Renal cortex interstitium (tissue), 11 donors: Measurements from ENCODE around the gene ZBTB20. TPM values are rescaled to one million over a fixed set of nuclear protein-coding genes. Genes with fewer than 3 reads are reported as not detected.

Experiments used
- DNase-seq, 11 donors: peaks; one replicate each; pipeline ENCODE4 v3.0.0-alpha.2; 2013; ENCODE audit warnings: low read depth in 9 of 11, low spot score in 4 of 11; ENCODE audit errors: extremely low read depth in 1 of 11
- polyA plus RNA-seq, 3 donors: library from polyadenylated mRNA; unstranded; fragments of 120-200 nt; gene quantifications; one replicate each; pipeline ENCODE4 v1.2.1, GENCODE V29; 2013; ENCODE audit not compliant: insufficient read length in 3 of 3

Gene ZBTB20
- polyA plus RNA-seq, 3 donors, result 5.5 to 6.9 (median 6.6) TPM

DNA sequence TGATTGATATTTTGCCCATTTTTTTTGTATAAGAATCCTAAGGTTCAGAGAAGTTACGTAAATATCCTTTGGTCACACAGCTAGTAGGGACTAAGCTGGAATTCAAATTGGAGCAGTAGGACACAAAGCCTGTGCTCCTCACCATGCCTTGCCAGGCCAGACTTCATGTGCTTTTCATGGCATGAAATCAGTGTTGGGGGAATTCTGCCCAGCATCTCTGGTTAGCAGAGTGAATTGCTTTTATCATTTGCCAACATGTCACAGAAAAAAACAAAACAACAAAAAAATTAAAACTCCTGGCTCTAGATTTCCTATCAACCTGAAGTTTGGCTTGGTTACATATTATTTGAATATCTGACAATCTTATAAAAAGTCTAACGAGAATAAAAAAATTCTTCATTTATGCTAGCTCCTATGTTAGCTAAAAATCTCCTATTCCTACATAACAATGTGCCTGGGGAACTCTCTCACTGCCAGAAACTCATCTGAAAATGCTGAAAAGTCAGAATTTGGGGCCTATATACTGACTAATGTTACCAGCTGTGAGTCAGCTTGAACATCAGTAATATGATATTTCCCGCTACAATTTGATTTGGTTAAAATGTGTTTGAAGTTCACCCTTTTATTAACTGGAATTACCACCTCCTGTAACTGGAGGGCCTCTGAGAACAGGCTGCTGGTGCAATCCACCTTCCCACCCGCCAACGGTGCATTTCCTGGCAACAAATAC lies 711.5 kb downstream of the ZBTB20 start:
- DNase-seq, result no peak

DNA sequence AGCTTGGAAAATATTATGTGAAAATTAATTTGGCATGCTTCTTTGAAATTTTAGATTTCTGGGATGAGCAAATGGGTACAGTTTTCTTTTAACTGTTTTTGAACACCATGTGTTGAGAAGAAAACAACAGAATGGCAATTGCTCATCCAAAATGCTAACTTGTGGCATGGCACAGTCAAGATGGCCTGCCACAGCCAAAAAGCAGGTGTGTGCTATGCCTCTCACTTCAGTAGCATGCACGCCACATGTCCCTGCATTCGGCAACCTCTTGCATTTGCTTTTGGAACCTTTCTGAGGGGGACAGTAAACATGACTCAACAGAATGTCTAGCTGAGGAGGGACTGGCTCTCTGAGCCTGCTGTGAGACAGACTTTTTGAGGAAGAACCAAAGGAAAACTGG lies 714.8 kb downstream of the ZBTB20 start:
- no peak for DNase-seq

DNA sequence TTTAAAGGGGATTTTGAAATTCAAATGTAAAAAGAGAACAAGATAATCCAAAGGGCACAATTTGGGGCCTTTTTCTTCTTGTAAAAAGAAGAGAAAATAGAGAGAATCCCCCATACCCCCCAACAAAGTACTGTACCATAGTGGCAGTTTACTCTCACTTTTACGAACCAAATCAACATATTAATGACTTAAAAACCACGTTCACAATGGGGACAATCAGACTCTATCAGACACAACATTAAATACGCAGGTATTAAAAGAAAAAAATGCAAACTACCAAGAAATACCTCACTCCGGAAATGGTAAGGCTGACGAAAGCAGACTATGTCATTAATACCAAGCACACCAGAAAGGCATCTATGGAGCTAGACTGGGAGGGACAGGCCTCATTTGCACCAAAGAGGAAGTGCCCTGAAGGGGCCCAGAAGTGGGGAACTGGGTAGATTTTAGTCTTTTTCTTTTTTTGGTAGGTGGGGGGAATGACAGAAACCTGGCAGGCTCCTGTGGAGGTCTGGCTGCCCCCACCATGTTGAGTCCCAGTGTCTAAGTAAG lies 719.0 kb downstream of the ZBTB20 start:
- DNase-seq, result no peak

DNA sequence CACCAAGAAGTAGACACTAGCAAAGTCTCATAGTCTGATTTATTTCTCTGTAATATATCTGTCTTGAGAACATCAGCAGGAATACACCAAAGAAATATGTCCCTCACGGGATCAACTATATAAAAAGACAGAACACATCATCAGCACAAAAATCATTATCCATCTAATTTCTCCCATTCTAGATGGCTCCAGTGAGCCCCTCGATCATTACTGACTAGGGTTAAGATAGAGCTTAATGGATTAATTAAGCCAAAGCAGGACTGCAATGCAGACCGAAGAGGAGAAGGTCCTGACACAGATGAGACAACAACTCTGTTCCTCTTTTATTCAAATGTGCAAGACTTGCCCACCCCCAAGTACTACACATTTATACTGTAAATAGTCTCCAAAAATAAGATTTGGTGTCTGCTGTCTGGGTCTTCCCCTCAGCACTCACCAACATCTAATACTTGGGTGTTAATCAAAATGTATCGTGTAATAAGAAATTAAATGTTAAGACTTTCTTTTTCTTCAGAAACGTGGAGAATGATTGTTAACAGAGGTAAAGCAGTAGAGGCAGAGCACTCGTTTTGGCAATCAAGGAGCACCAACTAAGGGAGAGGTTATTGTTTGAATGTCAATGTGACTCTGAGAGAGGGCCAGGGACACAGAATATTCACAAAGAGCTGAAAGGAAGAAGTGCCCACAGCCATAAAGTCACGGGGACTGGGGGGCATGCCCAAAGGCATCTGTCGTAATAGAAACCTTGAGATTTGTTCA lies 719.6 kb downstream of the ZBTB20 start:
- no peak for DNase-seq

DNA sequence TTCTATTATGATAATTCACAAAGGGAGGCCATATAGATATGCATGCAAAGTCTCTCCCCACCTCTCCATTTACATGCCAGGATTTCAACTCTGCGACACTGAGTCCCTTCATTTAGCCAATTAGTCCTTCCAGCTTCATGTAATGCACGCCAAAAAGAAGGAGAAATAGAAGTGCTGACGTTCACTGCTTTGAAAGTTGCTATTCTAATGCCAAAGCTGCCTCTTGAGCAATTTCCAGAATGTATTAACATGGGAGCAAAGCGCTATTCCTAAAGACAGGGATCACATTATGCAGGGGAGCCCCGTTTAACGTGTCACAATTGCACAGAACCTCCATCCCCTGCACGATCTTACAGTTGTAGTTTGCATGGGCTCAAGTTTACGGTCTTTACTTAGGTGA lies 722.8 kb downstream of the ZBTB20 start:
- no peak for DNase-seq

DNA sequence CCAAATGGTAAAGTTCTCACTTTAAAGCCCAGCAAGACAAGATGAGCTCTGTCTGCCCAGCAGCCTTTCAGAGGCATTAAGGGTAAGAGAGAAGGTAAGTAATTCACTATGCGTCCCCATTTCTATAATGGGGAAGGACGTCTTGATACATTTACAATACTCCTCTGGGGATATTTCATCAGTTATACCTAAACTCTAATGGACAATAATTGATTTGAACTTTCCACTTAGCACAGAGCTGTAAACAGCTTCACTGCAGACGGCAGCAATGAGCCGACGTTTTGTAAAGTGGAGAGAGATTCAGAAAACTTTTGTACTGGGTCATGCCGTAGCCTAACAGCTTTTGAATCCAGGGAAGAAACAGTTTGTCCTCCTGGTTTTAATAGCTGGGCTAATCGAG lies 725.9 kb downstream of the ZBTB20 start:
- DNase-seq, result no peak

DNA sequence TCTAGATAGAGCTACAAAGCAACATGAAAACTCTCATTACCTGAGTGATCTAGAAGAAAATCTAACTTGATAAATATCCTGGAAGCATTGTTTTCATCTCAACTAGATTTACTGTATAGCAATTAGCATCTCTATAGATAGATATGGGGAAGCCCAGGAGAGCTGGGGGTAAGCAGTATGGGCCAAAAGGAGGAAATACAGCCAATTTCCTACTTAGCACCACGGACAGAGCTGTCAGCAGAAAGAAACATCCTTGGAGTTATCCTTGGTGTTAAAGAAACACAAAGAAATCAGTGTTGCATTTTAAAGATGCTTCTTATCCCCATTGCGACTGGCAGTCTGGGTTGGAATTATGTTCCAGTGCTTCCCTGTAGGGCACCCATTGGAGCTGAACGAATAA lies 727.0 kb downstream of the ZBTB20 start:
- DNase-seq, result no peak

DNA sequence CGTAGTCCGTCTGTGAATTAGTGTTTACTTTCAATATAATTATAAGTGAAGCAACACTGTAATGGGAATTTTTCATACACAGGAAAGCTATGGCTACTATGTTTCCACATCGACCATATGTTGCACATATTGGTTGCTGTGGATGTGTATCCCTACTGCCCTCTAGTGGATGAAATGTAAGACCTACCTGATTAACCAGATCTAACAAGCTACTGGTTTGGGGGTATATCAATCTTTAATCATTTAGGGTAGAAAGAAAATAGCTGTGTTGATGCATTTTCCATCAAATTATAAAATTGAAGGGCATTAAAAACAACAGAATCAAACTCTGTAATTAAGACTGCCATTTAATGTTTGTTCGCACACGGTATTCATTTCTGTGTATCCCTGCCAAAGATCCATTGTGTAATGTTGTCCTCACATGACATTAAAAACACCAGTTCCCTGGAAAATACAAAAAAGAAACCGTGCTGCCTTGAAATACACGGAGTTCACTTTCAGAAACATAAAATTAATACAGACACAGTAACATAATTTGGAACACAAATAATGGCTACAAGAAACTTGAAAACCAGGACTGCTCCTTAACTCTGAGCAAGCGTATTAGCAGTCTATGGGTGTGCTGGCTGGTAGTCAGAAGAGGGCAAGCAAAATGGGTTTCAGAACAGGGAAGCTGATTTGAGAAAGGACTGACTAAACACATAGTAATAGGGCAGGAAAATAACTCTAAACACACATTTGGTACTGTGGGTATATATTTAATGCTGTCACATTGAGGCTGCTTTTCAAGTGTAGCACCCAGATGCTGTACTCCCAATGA lies 728.2 kb downstream of the ZBTB20 start:
- DNase-seq, result peak in 6 of 11 donors; percentile 41 to 74 (median 57)

DNA sequence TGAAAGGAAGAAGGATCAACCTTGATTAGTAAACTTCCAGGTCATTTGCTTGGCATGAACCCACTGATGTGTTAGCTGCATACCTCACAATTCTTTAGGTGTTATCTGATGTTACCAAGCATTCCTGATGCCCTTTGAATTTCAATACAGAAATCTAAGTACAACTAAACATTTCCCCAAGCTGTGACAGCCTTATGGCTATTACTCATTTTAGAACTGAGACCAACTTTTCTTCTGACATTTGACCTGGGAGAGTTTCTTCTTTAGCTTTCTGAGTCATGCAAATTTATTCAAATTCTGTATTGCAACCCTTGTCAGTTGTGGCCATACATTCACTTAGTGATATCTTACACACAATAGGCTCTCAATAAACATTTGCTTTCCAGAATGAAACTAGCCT lies 729.0 kb downstream of the ZBTB20 start:
- DNase-seq, result no peak

DNA sequence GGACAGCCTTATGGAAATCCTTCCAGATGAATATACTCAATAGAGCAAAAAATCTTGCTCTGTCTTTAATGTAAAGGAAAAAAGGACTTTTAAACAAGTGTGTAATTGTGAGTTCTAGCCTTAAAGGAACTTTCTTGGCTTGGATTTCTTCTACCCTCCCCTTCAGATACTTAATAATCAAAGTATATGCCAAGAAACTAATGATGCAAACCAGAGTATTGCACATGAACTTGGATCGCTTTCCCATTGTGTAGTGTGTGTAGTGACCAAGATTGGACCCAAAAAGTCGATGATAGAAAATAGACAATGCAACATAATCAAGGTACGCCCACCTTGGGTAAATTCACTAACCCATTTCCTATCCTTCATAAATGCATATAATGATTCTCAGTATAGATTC lies 729.4 kb downstream of the ZBTB20 start:
- DNase-seq, result no peak

DNA sequence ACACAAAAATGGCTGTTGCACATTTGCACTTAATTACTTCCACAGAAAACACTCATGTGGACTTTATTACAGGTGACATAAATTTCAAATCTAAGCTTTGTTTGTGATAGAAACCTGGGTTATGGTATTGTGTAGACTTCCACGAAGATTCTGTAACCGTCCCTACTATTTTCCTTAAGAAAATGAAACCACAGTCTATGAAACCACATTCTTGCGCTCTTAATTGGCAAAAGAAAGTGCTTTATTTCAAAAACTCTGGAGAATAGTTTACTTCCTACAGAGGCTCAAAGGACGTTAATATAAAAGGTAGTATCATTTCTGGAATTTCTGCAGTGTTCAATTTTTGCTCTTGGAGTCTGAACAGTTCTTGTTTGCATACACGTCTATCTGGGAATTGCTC lies 729.8 kb downstream of the ZBTB20 start:
- DNase-seq, result no peak

DNA sequence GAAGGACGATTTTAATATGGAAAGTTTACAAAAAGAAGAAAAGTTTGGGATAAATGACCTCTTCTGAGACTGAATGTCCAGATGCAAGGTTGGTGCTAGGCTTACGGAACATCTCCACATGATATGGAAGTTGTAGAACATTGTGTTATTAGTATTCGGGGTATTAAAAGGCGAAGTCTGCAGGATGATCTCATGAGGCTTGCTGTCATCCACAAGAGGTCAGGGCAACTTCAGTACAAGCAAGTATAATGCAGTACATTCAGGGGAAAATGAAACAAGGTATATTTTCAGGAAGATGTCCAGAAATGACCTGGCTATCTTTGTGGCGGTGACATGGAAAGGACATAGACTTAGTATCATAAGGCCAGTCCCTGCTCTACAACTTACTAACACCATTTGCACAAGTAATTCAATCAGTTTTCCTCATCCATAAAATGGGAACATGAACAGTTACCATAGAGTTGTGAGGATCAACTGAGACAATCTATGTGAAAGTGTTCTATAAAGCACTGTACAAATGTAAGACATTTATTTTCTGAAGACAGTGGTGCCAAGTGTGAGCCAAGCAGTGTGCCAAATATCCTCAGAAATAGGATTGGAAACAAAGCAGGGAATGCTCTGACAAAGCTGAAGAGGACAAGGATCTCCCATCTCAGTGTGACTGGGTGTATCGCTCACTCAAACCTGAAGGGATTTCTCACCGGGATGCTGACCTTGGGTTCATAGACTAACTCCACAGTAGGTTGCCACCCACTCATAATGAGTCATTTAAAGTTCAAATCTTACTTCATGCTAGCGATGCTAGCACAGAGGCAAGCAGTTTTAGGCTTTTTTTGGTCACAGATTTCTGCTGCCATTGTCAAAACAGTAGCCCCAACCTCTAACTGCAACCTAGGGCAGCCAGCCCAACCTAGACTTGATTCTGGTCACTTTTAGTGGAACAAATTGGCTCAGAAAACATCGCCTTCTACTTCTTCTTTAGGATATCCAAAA lies 735.0 kb downstream of the ZBTB20 start:
- DNase-seq, result no peak

DNA sequence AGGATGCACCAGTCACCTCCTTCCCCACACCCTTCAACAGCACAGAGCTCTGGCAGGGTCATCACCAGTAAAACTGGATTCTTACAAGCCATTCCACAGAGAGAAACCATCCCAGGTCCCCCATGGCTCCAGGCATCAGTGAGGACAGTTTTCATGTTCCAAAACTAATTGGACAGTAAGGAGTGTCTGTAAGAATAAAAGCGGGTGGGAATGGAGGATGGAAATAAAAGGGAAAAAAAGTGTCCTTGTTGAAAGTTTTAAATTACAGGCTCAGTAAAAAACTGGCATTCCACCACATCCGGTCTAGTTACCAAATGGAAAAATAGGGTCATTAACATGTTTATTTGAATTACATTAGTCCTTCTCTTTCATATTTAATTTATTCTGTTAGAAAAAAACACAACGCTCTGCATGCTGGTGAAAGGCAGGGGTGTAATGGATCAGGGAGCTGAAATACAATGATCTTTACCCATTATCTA lies 735.9 kb downstream of the ZBTB20 start:
- DNase-seq, result peak in 4 of 11 donors; percentile 41 to 59 (median 48)

DNA sequence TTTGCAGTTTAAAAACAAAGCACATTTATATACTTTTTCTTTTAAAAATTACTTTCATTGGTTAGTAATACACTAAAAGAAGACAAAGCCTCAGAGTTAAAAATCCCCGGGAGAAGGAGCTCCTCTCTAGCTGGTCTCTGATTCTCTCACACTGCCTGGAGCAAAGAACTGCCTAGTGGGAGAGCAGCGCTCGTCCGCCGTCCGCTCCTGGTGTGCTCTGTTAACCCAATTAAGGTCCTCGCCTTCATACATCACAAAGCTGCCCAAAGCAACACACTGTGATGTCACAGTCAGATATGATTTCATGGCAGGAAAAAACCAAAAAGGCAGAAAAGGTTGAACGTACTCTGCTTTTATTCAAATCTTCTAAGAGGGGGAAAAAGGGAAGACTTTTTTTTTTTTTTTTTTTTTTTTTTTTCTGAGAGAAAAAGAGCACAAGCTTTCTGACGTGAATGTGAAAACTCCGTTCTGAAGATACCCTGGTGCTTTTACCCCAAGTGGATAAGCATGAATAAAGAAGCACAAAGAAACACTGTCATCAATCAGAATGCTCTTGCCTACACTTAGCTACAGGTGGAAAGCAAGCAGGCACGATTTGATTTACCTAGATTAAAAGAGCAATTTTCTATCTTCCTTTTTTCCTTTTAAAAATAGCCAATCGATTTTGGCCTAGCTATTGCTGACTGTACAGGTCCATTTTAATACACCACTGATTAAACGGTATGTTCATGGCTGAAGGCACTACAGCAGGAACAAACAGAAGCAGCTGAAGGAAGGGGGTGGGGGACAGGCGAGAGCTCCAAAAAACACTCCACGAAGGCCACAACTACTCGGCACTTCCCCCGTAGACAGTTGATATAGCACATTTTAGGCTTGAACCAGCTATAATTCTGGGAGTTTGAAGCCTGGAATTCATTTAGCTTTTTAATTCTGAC lies 738.1 kb downstream of the ZBTB20 start:
- no peak for DNase-seq

DNA sequence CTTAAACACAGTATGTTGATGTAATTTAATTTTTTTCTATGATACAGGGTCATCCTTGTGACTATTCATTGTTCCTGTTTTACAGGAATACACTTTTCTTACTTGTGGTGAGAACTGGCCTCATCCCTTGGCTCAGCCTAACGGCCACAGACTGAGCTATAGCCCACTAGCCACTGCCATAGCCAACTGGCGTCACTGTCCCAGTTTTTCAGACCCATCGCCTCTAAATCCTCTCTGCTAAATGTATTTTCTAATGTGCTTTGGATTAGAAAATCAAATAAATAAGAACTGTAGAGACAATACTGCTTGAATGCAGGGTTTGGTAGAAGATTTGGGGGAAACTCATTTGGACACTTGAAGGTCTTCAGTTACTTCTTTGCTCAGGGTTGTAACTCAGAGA lies 740.2 kb downstream of the ZBTB20 start:
- DNase-seq, result no peak

DNA sequence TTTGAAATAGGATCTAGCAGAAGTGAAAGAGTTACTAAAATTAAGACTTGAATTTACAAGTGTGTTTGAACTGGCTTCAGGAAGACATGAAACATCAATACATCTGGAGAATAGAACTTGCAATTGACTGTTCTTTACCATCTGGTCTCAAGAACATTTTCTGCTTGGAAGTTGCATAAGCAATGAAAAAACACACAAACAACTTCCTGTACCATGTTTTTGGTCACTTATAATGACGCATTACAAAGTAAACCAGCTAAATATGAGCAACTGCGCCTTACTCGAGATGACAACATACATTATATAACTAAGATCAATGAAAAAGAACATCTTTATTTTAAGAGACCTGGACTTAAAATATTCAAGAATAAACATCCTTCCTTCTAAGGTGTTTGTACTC lies 740.8 kb downstream of the ZBTB20 start:
- DNase-seq, result no peak
